Stimulated activated CD8-positive, alpha-beta memory T cell treated with anti-CD3 and anti-CD28 coated beads, Interleukin-4, amount 100 ng/mL, for 48 hours (primary cell): ENCODE data around the gene CFC1.
A peak's percentile ranks its signal among the peaks of the same experiment; 100 is the strongest.
"Not testable (repeated sequence)": the region's sequence is repeated elsewhere in the genome, so short reads cannot be mapped to it uniquely, and the experiment has no call there.

Experiments used
- DNase-seq: peaks from one replicate; pipeline ENCODE4 v3.0.0-alpha.2; 2020

CFC1 gene

GRCh38 chr2:130599393-130599792 lies at the start of gene CFC1:
CFC1 (minus strand) TSS chr2:130599575; CDS start chr2:130599287, 288 bp downstream.
- DNase-seq: not testable (repeated sequence)

- DNase-seq: not testable (repeated sequence)
Observed at GRCh38 chr2:130641688-130642087, 42.3 kb upstream of the CFC1 start.

- DNase-seq: not testable (repeated sequence)
Observed at GRCh38 chr2:130638973-130639372, 39.6 kb upstream of the CFC1 start.

GRCh38 chr2:130628784-130629475 lies 29.6 kb upstream of the CFC1 start:
- DNase-seq: not testable (repeated sequence)

- DNase-seq: not testable (repeated sequence)
Observed at GRCh38 chr2:130611140-130611539, 11.8 kb upstream of the CFC1 start, which contains the start of gene POTEJ. POTEJ (plus strand) TSS chr2:130611440; CDS start chr2:130611533, 93 bp downstream.

GRCh38 chr2:130610486-130610885 lies 11.1 kb upstream of the CFC1 start:
- DNase-seq: not testable (repeated sequence)

- not testable (repeated sequence) for DNase-seq
Observed at GRCh38 chr2:130609002-130609920, 9.9 kb upstream of the CFC1 start.

GRCh38 chr2:130608276-130609001 lies 9.1 kb upstream of the CFC1 start:
- not testable (repeated sequence) for DNase-seq

- DNase-seq: not testable (repeated sequence)
Observed at GRCh38 chr2:130601648-130602302, 2.4 kb upstream of the CFC1 start.

- DNase-seq: not testable (repeated sequence)
Observed at GRCh38 chr2:130599926-130600325, 551 bp upstream of the CFC1 start.

- DNase-seq: not testable (repeated sequence)
Observed at GRCh38 chr2:130598463-130598862, 912 bp downstream of the CFC1 start.

GRCh38 chr2:130597994-130598393 lies 1.4 kb downstream of the CFC1 start:
- DNase-seq: not testable (repeated sequence)

- not testable (repeated sequence) for DNase-seq
Observed at GRCh38 chr2:130596757-130597156, 2.6 kb downstream of the CFC1 start.

- DNase-seq: not testable (repeated sequence)
Observed at GRCh38 chr2:130594011-130594410, 5.4 kb downstream of the CFC1 start.

- DNase-seq: not testable (repeated sequence)
Observed at GRCh38 chr2:130592791-130593414, 6.5 kb downstream of the CFC1 start.

GRCh38 chr2:130590842-130591359 lies 8.5 kb downstream of the CFC1 start:
- not testable (repeated sequence) for DNase-seq

- not testable (repeated sequence) for DNase-seq
Observed at GRCh38 chr2:130590170-130590841, 9.1 kb downstream of the CFC1 start.

GRCh38 chr2:130588688-130589458 lies 10.5 kb downstream of the CFC1 start:
- peak; percentile 49 for DNase-seq

GRCh38 chr2:130584726-130585125 lies 14.6 kb downstream of the CFC1 start:
- DNase-seq: peak; percentile 13

GRCh38 chr2:130583582-130583981 lies 15.8 kb downstream of the CFC1 start:
- not testable (repeated sequence) for DNase-seq
